ENCODE data around the gene PHEX. TPM values are rescaled to one million over a fixed set of nuclear protein-coding genes. Genes with fewer than 3 reads are reported as not detected.

PHEX gene
- total RNA-seq, 4 donors from 2014 or later: 1.5 to 4.3 (median 2.3) TPM

DNA sequence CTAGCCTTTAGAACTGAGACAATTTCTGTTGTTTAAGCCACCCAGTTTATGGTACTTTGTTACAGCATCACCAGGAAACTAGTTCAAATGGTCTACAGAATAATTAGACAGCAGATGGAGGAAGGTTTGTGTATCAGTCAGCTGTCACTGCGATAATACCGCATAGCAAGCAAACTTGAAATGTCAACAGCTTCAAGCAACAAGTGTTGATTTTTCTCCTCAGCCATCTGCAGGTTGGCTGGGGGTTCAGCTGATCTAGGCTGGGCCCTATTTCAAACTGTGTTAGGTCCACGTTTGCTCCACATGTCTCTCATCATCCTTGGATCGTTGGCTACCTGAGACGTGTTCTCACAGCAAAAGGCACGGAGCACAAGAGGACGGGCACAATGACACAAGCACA is 19.2 kb upstream of the PHEX start:
- DNase-seq: no peak
- Histone ChIP-seq H3K4me1 (no peaks in the 10 kb centered on the region), H3K27me3 (no peaks in the 10 kb centered on the region), H3K36me3 (no peaks in the 10 kb centered on the region), H3K9me3 (no peaks in the 10 kb centered on the region), H3K27ac (no peak overlapping the region), H3K4me3 (no peak overlapping the region)
- intact Hi-C loops (cut with DNase I; ENCODE audit: low total_unique reads): no loop called here
- TF ChIP-seq, protein P1, sequence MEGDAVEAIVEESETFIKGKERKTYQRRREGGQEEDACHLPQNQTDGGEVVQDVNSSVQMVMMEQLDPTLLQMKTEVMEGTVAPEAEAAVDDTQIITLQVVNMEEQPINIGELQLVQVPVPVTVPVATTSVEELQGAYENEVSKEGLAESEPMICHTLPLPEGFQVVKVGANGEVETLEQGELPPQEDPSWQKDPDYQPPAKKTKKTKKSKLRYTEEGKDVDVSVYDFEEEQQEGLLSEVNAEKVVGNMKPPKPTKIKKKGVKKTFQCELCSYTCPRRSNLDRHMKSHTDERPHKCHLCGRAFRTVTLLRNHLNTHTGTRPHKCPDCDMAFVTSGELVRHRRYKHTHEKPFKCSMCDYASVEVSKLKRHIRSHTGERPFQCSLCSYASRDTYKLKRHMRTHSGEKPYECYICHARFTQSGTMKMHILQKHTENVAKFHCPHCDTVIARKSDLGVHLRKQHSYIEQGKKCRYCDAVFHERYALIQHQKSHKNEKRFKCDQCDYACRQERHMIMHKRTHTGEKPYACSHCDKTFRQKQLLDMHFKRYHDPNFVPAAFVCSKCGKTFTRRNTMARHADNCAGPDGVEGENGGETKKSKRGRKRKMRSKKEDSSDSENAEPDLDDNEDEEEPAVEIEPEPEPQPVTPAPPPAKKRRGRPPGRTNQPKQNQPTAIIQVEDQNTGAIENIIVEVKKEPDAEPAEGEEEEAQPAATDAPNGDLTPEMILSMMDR (IDR thresholded peaks at IDR 0.05): no peak
- TF ChIP-seq POLR2A (IDR thresholded peaks at IDR 0.05): no peak

DNA sequence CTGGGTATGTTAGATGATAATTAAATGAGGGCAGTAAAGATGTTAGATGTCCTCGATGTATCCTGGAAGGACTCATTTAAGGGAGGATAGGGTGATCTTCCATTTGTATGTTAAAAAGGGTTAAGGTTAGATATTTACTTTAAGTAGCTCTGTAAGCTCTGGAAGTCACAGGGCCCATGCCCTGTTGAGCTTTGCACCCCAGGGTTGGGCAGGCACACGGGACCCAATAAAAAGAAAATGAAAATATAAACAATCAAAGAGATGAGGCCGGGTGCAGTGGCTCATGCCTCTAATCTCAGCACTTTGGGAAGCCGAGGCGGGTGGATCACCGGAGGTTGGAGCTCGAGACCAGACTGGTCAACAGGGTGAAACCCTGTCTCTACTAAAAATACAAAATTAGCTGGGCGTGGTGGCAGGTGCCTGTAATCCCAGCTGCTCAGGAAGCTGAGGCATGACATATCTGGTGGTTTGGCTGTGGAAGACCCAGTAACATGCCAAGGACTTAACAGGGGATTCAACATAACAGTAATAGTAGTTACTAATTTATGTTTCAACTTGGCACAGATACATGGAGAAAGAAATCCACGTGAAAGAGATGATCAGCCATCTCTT is 16.9 kb upstream of the PHEX start:
- H3K36me3 ChIP-seq: no peaks in the 10 kb centered on the region
- intact Hi-C loops (cut with DNase I; ENCODE audit: low total_unique reads): no loop called here

DNA sequence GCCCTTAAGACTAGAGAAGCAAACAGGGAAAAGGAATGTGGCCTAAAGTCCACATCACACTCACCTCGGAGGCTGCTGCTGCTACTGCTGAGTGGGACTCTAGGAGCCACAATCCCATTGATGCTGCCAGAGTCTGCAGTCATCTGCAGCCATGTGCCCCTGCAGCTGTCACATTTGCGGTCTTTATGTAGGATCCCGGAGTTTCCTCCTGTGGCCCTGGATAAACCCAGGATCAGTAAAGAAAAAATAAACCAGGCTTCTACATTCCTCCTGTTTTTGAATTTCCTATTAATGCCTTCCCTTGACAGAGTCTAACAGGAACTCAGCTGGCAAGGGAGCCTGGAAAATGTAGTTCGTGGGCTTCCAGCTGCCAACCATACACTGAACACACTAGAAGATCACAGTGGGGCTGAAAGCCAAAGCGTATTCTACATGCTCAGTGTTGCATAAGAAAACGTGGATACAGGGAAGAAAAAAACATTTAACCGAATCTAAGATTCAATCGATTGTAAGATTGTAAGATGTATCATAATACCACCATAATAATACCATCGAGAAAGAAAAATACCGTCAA is 10.3 kb upstream of the PHEX start:
- Histone ChIP-seq H3K36me3 (no peaks in the 10 kb centered on the region), H3K4me1 (no peaks in the 10 kb centered on the region), H3K4me3 (no peak overlapping the region), H3K27ac (no peak overlapping the region), H3K27me3 (no peaks in the 10 kb centered on the region), H3K9me3 (no peaks in the 10 kb centered on the region)
- TF ChIP-seq, protein P1 (IDR thresholded peaks at IDR 0.05): no peak
- no peak for TF ChIP-seq POLR2A (IDR thresholded peaks at IDR 0.05)
- intact Hi-C loops (cut with DNase I; ENCODE audit: low total_unique reads): no loop called here
- DNase-seq: no peak

More for the DNA sequence above, 16.9 kb upstream of the PHEX start:
- H3K27ac ChIP-seq: no peak overlapping the region
- TF ChIP-seq POLR2A (IDR thresholded peaks at IDR 0.05): no peak
- TF ChIP-seq, protein P1 (IDR thresholded peaks at IDR 0.05): no peak
- no peak for DNase-seq
- H3K4me1 ChIP-seq: no peaks in the 10 kb centered on the region
- H3K27me3 ChIP-seq: no peaks in the 10 kb centered on the region
- no peak overlapping the region for H3K4me3 ChIP-seq
- H3K9me3 ChIP-seq: no peaks in the 10 kb centered on the region

DNA sequence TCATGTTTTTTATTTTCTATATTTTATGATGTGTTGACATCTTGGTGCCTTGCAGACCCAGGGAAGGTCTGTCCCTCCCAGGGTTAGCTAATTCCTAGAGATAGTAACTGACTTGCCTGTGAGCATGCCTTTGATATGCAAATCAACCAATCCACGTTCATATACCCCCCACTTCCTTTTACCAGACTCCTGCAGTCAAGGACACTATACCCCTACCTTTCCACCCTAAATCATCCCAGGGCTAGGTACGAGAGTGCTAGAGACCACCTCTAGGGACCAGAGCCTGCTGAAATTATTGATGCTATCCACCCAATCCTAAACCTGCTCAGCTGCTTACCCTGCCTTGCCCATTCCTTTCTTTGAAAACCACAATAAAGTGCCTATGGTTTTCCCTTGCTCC is 7.5 kb upstream of the PHEX start:
- no peaks in the 10 kb centered on the region for H3K36me3 ChIP-seq
- no peak overlapping the region for H3K4me3 ChIP-seq
- DNase-seq: no peak
- H3K27ac ChIP-seq: no peak overlapping the region
- TF ChIP-seq, protein P1 (IDR thresholded peaks at IDR 0.05): no peak
- no peak for TF ChIP-seq POLR2A (IDR thresholded peaks at IDR 0.05)
- H3K9me3 ChIP-seq: no peaks in the 10 kb centered on the region
- H3K27me3 ChIP-seq: no peaks in the 10 kb centered on the region
- intact Hi-C loops (cut with DNase I; ENCODE audit: low total_unique reads): no loop called here
- H3K4me1 ChIP-seq: no peaks in the 10 kb centered on the region

DNA sequence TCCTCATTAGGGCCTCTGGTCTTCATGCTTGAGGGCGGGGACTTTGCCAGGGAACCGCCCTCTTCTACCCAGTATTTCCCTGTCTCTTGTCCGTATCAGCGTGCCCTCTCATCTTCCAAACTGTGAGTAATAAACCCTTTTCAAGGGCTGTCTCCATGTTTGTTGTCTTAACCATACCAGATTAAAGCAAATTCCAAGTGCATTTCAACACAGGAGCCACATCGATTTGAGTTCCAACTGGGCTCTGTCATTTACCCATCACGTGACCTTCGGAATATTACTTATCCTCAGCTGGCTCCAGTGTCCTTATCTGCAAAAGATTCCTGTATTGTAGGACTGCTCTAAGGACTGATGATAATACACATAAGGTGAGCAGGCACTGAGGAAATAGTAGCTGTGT is 6.4 kb upstream of the PHEX start:
- TF ChIP-seq, protein P1 (IDR thresholded peaks at IDR 0.05): no peak
- TF ChIP-seq POLR2A (IDR thresholded peaks at IDR 0.05): no peak
- H3K4me1 ChIP-seq: no peaks in the 10 kb centered on the region
- intact Hi-C loops (cut with DNase I; ENCODE audit: low total_unique reads): no loop called here
- no peaks in the 10 kb centered on the region for H3K36me3 ChIP-seq
- no peak overlapping the region for H3K27ac ChIP-seq
- DNase-seq: no peak
- H3K9me3 ChIP-seq: no peaks in the 10 kb centered on the region
- H3K27me3 ChIP-seq: no peaks in the 10 kb centered on the region
- no peak overlapping the region for H3K4me3 ChIP-seq
